ENCODE results near the gene MYOG. TPM values are rescaled to one million over a fixed set of nuclear protein-coding genes. Genes with fewer than 3 reads are reported as not detected.

The MYOG gene
- total RNA-seq, 2 donors from 2014 or later = not detected

DNA sequence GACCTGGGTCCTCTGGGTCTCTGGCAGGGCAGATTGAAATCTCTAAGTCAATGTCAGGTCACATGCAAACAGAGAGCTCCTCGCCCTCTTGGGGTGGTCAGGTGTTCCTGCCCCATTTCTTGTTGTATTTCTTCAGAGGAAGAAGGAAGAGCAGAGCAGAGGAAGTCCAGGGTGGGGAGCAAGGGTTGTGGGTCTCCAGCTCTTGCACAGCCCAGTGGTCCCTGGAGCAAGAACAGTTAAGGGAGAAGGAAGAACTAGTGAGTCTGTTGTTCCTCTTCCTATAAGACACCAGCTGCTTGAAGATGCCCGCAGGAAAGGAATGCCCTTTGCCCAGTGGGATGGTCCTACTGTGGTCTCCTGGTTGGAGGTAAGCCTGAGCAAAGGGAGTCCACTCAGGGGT lies 26.3 kb downstream of the MYOG start:
- Mint-ChIP-seq H3K4me3 (no peak overlapping the region), H3K9me3 (peaks cover 15% of the 10 kb centered on the region), H3K27me3 (ENCODE audit: insufficient read depth) (peaks cover 2% of the 10 kb centered on the region), H3K4me1 (no peaks in the 10 kb centered on the region), H3K36me3 (ENCODE audit: low read depth) (peaks cover 19% of the 10 kb centered on the region), H3K27ac (no peak overlapping the region)
- no peak for DNase-seq
- no peak overlapping the region for H3K9ac ChIP-seq (ENCODE audit: extremely low read depth, low read length, poor library complexity, severe bottlenecking)
- no peak overlapping the region for H3K27ac ChIP-seq (ENCODE audit: low read depth, low read length)
- no peak overlapping the region for H3K4me3 ChIP-seq (ENCODE audit: low read length)
- H3K36me3 ChIP-seq (ENCODE audit: control insufficient read depth, insufficient read depth, low read length) = peaks cover 6% of the 10 kb centered on the region
- H3K4me1 ChIP-seq (ENCODE audit: control insufficient read depth, insufficient read depth, low read length) = no peaks in the 10 kb centered on the region
- peaks cover 17% of the 10 kb centered on the region for H3K9me3 ChIP-seq (ENCODE audit: control insufficient read depth, low read length)
- H3K27me3 ChIP-seq (ENCODE audit: control insufficient read depth, insufficient read depth, low read length, poor library complexity, severe bottlenecking) = no peaks in the 10 kb centered on the region
- no peak for TF ChIP-seq CTCF (conservative IDR thresholded peaks at IDR 0.05)
- 94 to 100% methylated on average over 1 to 2 of the region's 2 CpGs for WGBS, 2 experiments (ENCODE audit: insufficient coverage in 1 of 2, insufficient read length in 1 of 2)

GRCh38 chr1:203058676-203058935 lies 27.2 kb downstream of the MYOG start:
- peaks cover 19% of the 10 kb centered on the region for H3K36me3 Mint-ChIP-seq (ENCODE audit: low read depth)
- H3K27ac Mint-ChIP-seq = no peak overlapping the region
- peaks cover 11% of the 10 kb centered on the region for H3K36me3 ChIP-seq (ENCODE audit: control insufficient read depth, insufficient read depth, low read length)
- H3K9me3 ChIP-seq (ENCODE audit: control insufficient read depth, low read length) = peaks cover 17% of the 10 kb centered on the region
- no peak overlapping the region for H3K4me3 ChIP-seq (ENCODE audit: low read length)
- no peak for TF ChIP-seq CTCF (conservative IDR thresholded peaks at IDR 0.05)
- no peak overlapping the region for H3K4me3 Mint-ChIP-seq
- no peak for DNase-seq
- H3K9ac ChIP-seq (ENCODE audit: extremely low read depth, low read length, poor library complexity, severe bottlenecking) = no peak overlapping the region
- WGBS, 2 experiments (ENCODE audit: insufficient coverage in 1 of 2, insufficient read length in 1 of 2) = 89 to 100% methylated on average over 1 of the region's 1 CpG
- H3K27me3 Mint-ChIP-seq (ENCODE audit: insufficient read depth) = peaks cover 2% of the 10 kb centered on the region
- no peaks in the 10 kb centered on the region for H3K27me3 ChIP-seq (ENCODE audit: control insufficient read depth, insufficient read depth, low read length, poor library complexity, severe bottlenecking)
- H3K4me1 ChIP-seq (ENCODE audit: control insufficient read depth, insufficient read depth, low read length) = no peaks in the 10 kb centered on the region
- no peak overlapping the region for H3K27ac ChIP-seq (ENCODE audit: low read depth, low read length)
- H3K4me1 Mint-ChIP-seq = no peaks in the 10 kb centered on the region
- H3K9me3 Mint-ChIP-seq = peaks cover 15% of the 10 kb centered on the region

DNA sequence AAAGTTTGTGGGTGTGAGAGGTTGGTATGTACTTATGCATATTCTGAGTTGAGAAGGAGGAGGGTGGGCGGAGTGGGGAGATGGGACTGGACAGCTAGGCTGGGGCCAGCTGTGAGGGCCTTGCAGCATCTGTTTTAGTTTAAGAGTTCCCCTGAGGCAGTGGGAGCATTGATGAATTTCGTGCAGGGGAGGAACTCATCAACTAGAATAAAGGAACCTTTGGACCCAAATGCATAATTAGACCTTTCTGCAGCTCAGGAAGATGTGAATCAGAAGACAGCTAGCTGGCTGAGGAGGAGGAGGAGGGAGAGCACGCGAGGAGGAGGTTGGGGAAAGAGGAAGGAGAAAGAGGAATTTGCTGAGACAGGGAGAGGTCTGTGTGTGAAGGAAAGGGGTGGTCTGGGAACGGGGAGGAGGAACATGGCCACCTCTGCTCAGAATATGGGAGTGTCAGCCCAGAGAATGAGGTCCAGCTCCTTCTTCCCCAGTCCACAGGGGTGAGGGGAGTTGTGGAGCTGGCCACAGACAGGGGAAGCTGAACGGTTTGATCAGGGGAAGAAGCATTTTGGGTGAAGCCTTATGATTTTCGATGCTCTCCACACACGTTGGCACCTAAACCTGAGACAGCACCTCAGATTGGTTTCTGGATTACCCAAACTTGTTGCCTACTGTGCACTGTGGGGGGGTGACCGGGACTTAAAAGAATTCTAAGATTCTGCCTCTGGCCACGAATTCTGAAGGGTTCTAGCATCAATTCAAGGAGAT lies 27.7 kb downstream of the MYOG start:
- DNase-seq = no peak
- H3K9me3 ChIP-seq (ENCODE audit: control insufficient read depth, low read length) = peaks cover 17% of the 10 kb centered on the region
- 76 to 84% methylated on average over 9 of the region's 10 CpGs for WGBS, 2 experiments (ENCODE audit: insufficient coverage in 1 of 2, insufficient read length in 1 of 2)
- H3K4me1 ChIP-seq (ENCODE audit: control insufficient read depth, insufficient read depth, low read length) = no peaks in the 10 kb centered on the region
- no peak overlapping the region for H3K27ac Mint-ChIP-seq
- H3K9me3 Mint-ChIP-seq = peaks cover 15% of the 10 kb centered on the region
- no peaks in the 10 kb centered on the region for H3K4me1 Mint-ChIP-seq
- peaks cover 19% of the 10 kb centered on the region for H3K36me3 Mint-ChIP-seq (ENCODE audit: low read depth)
- no peak overlapping the region for H3K27ac ChIP-seq (ENCODE audit: low read depth, low read length)
- no peak overlapping the region for H3K4me3 ChIP-seq (ENCODE audit: low read length)
- no peak overlapping the region for H3K9ac ChIP-seq (ENCODE audit: extremely low read depth, low read length, poor library complexity, severe bottlenecking)
- TF ChIP-seq CTCF (conservative IDR thresholded peaks at IDR 0.05) = no peak
- H3K27me3 ChIP-seq (ENCODE audit: control insufficient read depth, insufficient read depth, low read length, poor library complexity, severe bottlenecking) = no peaks in the 10 kb centered on the region
- no peak overlapping the region for H3K4me3 Mint-ChIP-seq
- H3K36me3 ChIP-seq (ENCODE audit: control insufficient read depth, insufficient read depth, low read length) = peaks cover 11% of the 10 kb centered on the region
- H3K27me3 Mint-ChIP-seq (ENCODE audit: insufficient read depth) = peaks cover 2% of the 10 kb centered on the region

All from endodermal cell (in vitro differentiated cells).